ENCODE measurements around the gene ZNF280D.
"Not testable (repeated sequence)": the region's sequence is repeated elsewhere in the genome, so short reads cannot be mapped to it uniquely, and the experiment has no call there.

ZNF280D gene

DNA sequence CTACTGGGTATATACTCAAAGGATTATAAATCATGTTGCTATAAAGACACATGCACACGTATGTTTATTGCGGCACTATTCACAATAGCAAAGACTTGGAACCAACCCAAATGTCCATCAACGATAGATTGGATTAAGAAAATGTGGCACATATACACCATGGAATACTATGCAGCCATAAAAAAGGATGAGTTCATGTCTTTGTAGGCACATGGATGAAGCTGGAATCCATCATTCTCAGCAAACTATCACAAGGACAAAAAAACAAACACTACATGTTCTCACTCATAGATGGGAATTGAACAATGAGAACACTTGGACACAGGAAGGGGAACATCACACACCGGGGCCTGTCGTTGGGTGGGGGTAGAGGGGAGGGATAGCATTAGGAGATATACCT is 23.8 kb downstream of the ZNF280D start:
- DNase-seq = not testable (repeated sequence)

DNA sequence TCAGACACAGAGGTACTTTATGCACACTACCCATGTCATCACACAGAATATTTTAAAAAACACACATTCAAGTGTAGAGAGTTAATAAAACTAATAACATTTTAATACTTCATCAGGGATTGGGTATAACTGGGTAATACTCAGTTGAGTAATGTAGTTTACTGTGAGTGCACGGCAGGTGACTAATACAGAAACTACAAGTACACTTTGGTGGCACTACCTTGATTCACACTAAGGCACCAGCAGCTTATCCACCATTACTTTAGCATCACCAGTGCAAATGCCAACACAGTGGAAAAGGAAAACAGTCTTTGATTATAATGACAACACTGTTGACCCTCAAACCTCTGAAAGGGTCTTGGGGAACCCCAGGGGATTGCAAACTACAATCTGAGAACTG is 33.6 kb downstream of the ZNF280D start:
- DNase-seq = no peak

GRCh38 chr15:56698270-56698669 is 35.0 kb downstream of the ZNF280D start:
- no peak for DNase-seq

DNA sequence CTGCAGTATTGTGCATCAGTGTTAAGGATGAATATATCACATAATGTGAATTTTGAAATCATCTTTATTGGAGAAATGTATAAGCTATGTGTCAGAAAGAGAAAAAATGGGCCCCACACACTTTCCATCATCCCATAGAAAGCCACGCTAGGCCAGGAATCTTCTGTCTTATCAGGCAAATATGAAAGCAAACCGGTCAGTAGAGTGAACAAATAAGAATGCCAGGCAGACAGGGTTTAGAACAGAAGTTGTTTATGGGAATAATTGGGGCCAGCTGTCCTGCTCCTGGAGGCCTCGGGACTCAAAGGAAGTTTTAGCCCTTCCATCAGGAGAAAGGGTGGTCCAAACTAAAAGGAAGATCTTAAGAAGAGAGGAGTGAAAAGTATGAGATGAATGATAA is 39.5 kb downstream of the ZNF280D start:
- DNase-seq = peak; percentile 12

- no peak for DNase-seq
Measured at GRCh38 chr15:56690733-56691132, 42.6 kb downstream of the ZNF280D start.

GRCh38 chr15:56683908-56684307 is 49.4 kb downstream of the ZNF280D start:
- DNase-seq = no peak

DNA sequence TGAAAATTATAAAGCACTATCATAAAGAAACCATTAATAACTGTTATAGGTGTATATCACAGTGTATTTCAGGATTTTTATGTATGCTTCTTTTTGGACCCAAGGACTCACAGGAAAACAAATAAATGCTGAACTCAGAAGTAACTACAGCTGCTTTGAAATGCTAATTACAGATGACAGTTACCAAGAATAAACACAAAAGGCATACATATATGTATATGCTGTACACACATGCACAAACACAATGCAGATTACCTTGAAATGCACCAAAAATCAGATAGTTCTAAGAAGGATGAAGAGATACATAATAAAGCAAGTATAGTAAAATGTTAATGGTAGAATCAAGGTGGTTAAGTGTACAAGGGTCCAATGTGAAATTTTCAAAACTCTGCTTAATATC is 52.2 kb downstream of the ZNF280D start:
- no peak for DNase-seq

DNA sequence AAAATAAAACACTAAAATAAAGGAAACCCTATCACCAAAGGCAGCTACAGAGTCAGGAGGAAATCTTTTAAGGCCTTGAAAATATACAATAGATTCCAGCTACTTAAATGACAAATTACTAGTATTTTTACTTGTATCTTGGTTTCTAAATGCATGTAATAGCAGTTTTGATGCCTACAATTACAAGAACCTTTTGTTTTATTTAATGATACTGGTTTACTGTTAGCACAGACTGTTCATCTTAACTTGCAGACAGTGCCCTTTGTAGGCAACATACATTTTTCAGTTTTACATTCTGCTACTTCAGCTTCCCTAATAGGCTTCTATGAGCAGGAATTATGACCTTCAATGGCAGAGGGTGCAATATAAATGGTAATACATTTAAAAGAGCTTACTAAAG is 54.1 kb downstream of the ZNF280D start:
- DNase-seq = no peak

GRCh38 chr15:56678571-56678970 is 54.7 kb downstream of the ZNF280D start:
- no peak for DNase-seq

DNA sequence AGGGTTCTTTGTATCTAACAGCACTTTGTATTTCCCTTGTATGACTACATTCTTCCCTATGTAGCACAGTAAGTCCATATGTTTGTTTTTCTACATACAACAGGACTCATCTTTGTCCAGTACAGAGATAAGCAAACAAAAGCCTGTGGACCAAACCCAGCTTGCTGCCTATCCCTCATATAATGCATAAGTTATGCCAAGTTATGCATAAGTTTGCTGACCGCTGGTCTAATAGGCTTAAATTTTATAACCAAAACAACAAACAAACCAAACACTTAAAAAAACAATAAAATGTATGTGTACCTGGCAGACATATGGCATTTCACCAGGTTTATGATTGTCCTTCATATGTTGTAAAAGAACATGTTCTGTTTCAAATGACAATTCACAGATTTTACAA is 56.0 kb downstream of the ZNF280D start:
- DNase-seq = no peak

GRCh38 chr15:56675930-56676329 is 57.4 kb downstream of the ZNF280D start:
- DNase-seq = no peak

DNA sequence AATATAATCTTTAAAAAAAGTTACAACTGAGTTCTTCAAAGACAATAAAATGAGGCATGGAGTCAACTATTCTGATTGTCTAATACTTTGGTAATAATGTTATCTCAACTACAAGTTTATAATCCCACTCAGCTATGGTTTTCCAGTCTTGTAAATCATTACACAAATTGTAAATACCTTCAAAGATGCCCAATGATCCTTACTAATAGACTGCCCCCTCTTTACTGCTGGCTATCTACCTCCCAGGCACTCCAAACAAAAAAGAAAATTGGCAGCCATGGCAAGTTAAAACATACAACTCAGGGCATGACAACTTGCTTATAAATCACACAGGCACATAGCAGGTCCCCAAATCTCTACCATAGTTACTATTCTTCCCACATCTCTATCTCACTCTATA is 58.5 kb downstream of the ZNF280D start:
- DNase-seq = no peak

GRCh38 chr15:56672721-56673120 is 60.6 kb downstream of the ZNF280D start:
- peak; percentile 41 for DNase-seq

DNA sequence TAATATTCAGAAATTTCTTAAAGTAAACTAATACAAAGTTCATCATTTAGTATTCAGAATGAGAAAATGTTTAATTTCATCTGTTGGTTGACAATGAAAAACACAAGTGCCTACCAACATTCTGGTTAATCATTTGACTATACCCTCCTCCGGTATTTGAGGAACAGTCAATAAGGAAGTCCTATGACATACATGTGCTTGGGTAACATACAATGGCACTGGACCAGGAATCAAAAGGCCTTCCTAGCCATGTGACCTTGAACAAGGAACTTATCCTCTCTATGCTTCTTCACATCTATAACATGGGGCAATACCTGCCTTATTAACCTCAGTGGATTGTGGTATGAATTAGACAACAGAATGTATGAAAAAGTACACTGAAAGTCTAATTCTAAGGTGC is 65.8 kb downstream of the ZNF280D start:
- DNase-seq = no peak

DNA sequence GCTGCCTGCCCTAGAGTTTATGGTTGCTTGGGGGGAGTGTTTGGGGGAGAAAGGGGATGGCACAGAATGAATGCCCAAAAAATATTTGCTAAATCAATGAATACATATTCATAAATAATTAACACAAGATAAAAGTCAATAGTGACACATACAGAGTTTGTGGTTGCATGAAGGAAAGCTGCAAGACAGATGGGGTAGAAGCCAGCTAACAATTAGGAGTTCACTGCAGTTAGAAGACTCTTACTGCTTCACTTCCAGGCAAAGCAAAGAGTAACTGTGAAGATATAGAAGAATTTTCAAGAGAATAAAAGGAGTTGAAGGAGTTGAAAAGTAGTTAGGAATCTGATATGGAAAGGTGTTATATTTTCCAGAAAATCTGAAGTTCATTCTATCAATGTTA is 72.4 kb downstream of the ZNF280D start:
- DNase-seq = no peak

DNA sequence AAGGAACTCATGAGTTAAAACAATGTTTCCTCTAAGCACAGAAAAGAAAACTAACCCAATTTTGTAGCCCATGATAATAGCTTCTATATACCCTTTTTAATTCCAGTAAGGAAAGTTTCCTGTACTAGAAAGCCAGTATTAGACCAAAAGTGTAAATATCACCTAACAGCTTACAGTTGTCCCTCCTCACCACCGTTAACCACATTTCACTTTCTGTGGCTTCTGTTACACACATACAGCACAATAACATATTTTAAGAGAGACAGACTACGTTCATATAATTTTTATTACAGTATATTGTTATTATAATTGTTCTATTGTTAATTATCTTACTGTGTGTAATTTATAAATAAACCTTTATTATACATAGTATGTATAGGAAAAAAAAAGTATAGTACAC is 74.1 kb downstream of the ZNF280D start:
- DNase-seq = no peak

- DNase-seq = no peak
Measured at GRCh38 chr15:56654624-56655023, 78.7 kb downstream of the ZNF280D start.

DNA sequence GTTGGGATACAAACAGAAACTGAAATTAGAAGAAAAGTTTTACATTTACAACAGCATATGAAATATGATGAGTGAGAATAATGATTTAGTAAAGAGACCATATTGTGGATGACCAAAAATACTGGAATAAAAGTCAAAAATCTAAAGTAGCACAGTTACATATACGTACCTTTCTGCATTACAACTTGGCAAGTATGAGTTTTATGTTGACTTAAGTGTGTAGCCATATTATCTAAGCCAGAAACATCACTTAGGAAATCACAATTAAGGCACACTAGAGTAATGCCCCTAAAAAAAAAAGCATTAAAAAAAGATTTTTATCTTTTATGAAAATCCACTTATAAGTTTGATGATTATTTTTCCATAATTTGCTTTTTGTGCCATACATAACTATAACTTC is 79.1 kb downstream of the ZNF280D start:
- no peak for DNase-seq

DNA sequence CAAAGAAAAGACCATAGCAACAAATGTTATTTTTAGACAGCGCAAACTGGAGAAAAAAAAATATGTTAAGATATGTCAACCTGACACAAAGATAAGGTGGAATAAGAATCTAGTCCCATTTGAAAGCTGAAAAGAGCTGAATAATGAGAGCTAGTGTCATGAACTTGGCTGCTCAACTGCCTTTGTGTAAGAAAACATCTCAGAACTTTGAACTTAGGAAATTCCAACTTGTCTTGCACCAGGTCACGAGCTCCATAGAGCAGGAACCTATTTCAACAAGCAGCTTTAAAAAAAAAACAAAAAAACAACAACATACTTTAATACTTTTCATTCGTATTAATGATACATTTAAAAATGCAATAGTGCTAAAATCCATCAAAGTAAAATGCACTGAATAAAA is 79.5 kb downstream of the ZNF280D start:
- no peak for DNase-seq

DNA sequence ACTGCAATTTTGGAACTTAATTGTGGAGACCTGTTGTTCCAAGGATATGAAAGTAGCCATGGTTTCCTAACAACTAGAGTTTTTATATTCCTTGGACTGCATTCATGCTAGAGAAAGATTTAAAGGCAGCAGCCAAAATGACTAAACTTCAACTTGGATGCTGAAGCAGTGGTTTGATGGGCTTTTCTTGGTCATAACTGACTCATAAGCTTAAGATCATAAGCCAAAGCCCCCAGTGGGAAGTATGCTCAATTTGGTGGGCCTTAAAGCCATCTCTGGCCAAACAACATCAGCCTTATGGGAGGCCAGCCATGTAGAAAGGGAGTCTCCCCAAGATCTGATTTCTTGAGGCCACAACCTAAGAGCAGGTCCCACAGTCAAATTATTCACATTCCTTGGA is 80.2 kb downstream of the ZNF280D start:
- DNase-seq = no peak

DNA sequence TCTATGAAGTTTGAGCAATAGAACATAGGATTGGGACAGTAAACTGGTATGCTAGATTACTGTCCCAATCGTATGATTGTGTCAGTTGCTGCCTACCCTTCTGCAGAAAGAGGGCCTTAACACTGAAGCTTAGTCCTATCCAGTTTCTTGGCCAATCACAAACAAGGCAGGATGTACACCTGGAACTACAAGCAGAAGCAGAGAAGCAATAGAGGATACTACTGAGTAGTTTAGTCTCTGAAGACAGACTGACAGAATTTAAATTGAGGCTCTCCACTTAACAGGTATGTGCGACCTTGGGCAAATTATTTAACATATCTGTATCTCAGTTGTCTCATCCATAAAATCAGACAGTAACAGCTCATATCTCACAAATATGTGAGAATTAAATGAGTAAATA is 85.0 kb downstream of the ZNF280D start:
- DNase-seq = no peak

- no peak for DNase-seq
Measured at GRCh38 chr15:56640549-56640948, 92.8 kb downstream of the ZNF280D start.

- DNase-seq = no peak
Measured at GRCh38 chr15:56640127-56640526, 93.2 kb downstream of the ZNF280D start.

GRCh38 chr15:56639631-56640030 is 93.7 kb downstream of the ZNF280D start:
- DNase-seq = no peak

GRCh38 chr15:56631765-56632164 is 101.5 kb downstream of the ZNF280D start:
- no peak for DNase-seq

DNA sequence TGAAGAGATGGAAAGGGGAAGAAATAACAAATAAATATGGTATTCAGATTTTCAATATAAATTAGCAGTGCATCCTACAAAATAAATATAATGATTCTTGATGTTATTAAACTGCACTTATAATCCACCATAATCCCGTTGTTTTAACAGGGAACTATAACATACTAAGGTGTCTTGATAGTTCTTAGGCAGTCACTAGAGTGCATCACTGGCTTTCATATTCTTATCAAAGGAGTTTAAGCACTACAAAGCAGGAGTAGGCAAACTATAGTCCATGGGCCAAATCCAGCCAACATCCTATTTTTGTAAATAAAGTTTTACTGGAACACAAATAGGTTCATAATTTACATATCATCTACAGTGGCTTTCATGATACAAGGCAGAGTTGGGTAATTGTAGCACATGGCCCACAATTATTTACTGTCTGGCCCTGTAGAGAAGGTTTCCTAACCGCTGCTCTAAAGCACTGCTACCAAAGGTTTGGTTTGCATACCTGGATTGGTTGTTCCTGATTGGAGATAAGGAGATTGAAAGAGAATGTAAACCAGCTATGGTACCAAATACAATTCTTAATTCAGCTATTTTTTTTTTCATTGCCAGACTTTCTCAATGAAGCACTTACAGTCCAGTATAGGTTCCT is 104.3 kb downstream of the ZNF280D start:
- no peak for DNase-seq
